ENCODE data around the gene ANKRD62.

- no peak for TF ChIP-seq CTCF (IDR thresholded peaks at IDR 0.05; ENCODE audit: borderline replicate concordance, extremely low read depth, low read length, poor library complexity, severe bottlenecking)
- TF ChIP-seq EZH2 (IDR thresholded peaks at IDR 0.05; ENCODE audit: borderline replicate concordance, low read depth, low read length, severe bottlenecking), result no peak
Measured at GRCh38 chr18:12099160-12099559, 5.5 kb downstream of the ANKRD62 start.

Measured in DND-41 (cell line).